ENCODE results near the gene CELA1. TPM values are rescaled to one million over a fixed set of nuclear protein-coding genes. Genes with fewer than 3 reads are reported as not detected.
A peak's percentile ranks its signal among the peaks of the same experiment; 100 is the strongest.

CELA1 gene
- total RNA-seq, 1 donor from 2014 or later: not detected

DNA sequence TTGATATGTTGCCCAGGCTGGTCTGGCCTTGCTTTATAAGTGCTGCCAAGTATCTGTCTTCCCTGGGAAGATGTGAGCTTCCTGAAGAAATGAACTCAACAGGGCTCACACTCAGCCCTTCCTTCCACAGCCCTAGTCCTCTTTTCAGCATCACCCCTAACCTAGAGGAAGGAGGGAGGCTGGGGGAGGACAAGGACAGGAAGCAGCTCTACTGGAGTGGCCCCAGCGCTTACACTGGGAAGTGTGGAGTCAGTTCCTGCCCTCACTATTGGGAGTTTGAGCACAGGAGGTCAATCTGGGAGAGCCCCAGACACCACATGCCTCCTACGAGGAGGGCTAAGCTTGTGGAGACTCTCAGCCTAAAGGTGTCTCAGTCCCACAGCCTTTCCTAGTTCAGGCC lies 27.9 kb upstream of the CELA1 start:
- Mint-ChIP-seq H3K36me3 (ENCODE audit: low read depth, unreplicated experiment) (peaks cover 14% of the 10 kb centered on the region), H3K27ac (ENCODE audit: unreplicated experiment) (peak overlapping the region; percentile 31), H3K9me3 (ENCODE audit: unreplicated experiment) (no peaks in the 10 kb centered on the region), H3K4me1 (ENCODE audit: low read depth, unreplicated experiment) (peaks cover 32% of the 10 kb centered on the region), H3K4me3 (ENCODE audit: unreplicated experiment) (no peak overlapping the region), H3K27me3 (ENCODE audit: low read depth, unreplicated experiment) (no peaks in the 10 kb centered on the region)
- Histone ChIP-seq H3K9ac (ENCODE audit: low read length) (no peak overlapping the region), H3K79me2 (ENCODE audit: insufficient read depth, low read length) (no peaks in the 10 kb centered on the region), H3K9me3 (ENCODE audit: insufficient read depth, low read depth, low read length) (no peaks in the 10 kb centered on the region), H2AFZ (ENCODE audit: low read depth, low read length) (peak overlapping the region; percentile 1), H4K20me1 (ENCODE audit: insufficient read depth, low read length) (no peaks in the 10 kb centered on the region), H3K4me1 (ENCODE audit: insufficient read depth, low read length) (peaks cover 25% of the 10 kb centered on the region), H3K27ac (ENCODE audit: low read depth, low read length) (no peak overlapping the region), H3K4me3 (ENCODE audit: insufficient read depth, low read depth, low read length) (no peak overlapping the region), H3K27me3 (ENCODE audit: insufficient read depth, low read length) (no peaks in the 10 kb centered on the region), H3K4me2 (ENCODE audit: low read length) (no peak overlapping the region), H3K36me3 (ENCODE audit: insufficient read depth, low read length) (no peaks in the 10 kb centered on the region)
- FAIRE-seq (no peak), DNase-seq (ENCODE audit: low read depth) (no peak)
- TF ChIP-seq EZH2 (IDR thresholded peaks at IDR 0.05; ENCODE audit: insufficient read depth, low read length): no peak
- TF ChIP-seq, protein P1, sequence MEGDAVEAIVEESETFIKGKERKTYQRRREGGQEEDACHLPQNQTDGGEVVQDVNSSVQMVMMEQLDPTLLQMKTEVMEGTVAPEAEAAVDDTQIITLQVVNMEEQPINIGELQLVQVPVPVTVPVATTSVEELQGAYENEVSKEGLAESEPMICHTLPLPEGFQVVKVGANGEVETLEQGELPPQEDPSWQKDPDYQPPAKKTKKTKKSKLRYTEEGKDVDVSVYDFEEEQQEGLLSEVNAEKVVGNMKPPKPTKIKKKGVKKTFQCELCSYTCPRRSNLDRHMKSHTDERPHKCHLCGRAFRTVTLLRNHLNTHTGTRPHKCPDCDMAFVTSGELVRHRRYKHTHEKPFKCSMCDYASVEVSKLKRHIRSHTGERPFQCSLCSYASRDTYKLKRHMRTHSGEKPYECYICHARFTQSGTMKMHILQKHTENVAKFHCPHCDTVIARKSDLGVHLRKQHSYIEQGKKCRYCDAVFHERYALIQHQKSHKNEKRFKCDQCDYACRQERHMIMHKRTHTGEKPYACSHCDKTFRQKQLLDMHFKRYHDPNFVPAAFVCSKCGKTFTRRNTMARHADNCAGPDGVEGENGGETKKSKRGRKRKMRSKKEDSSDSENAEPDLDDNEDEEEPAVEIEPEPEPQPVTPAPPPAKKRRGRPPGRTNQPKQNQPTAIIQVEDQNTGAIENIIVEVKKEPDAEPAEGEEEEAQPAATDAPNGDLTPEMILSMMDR (IDR thresholded peaks at IDR 0.05; ENCODE audit: insufficient read depth, low read depth, low read length): no peak

DNA sequence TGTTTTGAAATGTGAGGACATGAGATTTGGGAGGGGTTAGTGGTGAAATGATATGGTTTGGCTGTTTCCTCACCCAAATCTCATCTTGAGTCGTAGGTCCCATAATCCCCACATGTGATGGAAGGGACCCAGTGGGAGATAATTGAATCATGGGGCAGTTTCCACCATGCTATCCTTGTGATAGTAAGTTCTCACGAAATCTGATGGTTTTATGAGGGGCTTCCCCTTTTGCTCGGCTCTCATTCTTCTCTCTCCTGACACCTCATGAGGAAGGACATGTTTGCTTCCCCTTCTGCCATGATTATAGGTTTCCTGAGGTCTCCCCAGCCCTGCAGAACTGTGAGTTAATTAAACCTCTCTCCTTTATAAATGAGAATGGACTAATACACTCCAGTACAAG lies 26.7 kb upstream of the CELA1 start:
- Histone ChIP-seq H3K4me1 (ENCODE audit: insufficient read depth, low read length) (peaks cover 34% of the 10 kb centered on the region), H4K20me1 (ENCODE audit: insufficient read depth, low read length) (no peaks in the 10 kb centered on the region), H3K9me3 (ENCODE audit: insufficient read depth, low read depth, low read length) (no peaks in the 10 kb centered on the region), H3K9ac (ENCODE audit: low read length) (no peak overlapping the region), H3K79me2 (ENCODE audit: insufficient read depth, low read length) (no peaks in the 10 kb centered on the region), H2AFZ (ENCODE audit: low read depth, low read length) (no peak overlapping the region), H3K27me3 (ENCODE audit: insufficient read depth, low read length) (no peaks in the 10 kb centered on the region), H3K36me3 (ENCODE audit: insufficient read depth, low read length) (no peaks in the 10 kb centered on the region), H3K27ac (ENCODE audit: low read depth, low read length) (no peak overlapping the region), H3K4me2 (ENCODE audit: low read length) (no peak overlapping the region), H3K4me3 (ENCODE audit: insufficient read depth, low read depth, low read length) (no peak overlapping the region)
- H3K27me3 Mint-ChIP-seq (ENCODE audit: low read depth, unreplicated experiment): no peaks in the 10 kb centered on the region
- no peak overlapping the region for H3K27ac Mint-ChIP-seq (ENCODE audit: unreplicated experiment)
- DNase-seq (ENCODE audit: low read depth): no peak
- H3K9me3 Mint-ChIP-seq (ENCODE audit: unreplicated experiment): no peaks in the 10 kb centered on the region
- H3K36me3 Mint-ChIP-seq (ENCODE audit: low read depth, unreplicated experiment): peaks cover 14% of the 10 kb centered on the region
- no peak for TF ChIP-seq EZH2 (IDR thresholded peaks at IDR 0.05; ENCODE audit: insufficient read depth, low read length)
- TF ChIP-seq, protein P1 (IDR thresholded peaks at IDR 0.05; ENCODE audit: insufficient read depth, low read depth, low read length): no peak
- FAIRE-seq: no peak
- H3K4me3 Mint-ChIP-seq (ENCODE audit: unreplicated experiment): no peak overlapping the region
- H3K4me1 Mint-ChIP-seq (ENCODE audit: low read depth, unreplicated experiment): peaks cover 42% of the 10 kb centered on the region

DNA sequence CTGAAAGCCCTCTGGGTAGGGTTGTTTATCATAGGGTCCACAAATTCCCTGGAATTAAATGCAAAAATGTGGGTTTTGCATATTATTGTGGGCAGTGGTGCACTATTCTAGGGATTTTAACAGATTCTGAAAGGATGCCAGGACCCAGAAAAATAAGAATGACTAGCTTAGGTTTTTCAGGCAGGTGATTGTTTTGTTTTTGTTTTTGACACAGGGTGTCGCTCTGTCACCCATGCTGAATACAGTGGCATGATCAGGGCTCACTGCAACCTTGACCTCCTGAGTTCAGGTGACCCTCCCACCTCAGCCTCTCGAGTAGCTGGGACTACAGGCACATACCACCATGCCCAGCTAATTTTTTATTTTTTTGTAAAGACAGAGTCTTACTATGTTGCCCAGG lies 25.5 kb upstream of the CELA1 start:
- Histone ChIP-seq H3K4me1 (ENCODE audit: insufficient read depth, low read length) (peaks cover 34% of the 10 kb centered on the region), H3K9ac (ENCODE audit: low read length) (peak overlapping the region; percentile 61), H3K36me3 (ENCODE audit: insufficient read depth, low read length) (no peaks in the 10 kb centered on the region), H3K27ac (ENCODE audit: low read depth, low read length) (peak overlapping the region; percentile 83), H3K27me3 (ENCODE audit: insufficient read depth, low read length) (no peaks in the 10 kb centered on the region), H2AFZ (ENCODE audit: low read depth, low read length) (peak overlapping the region; percentile 44), H3K4me3 (ENCODE audit: insufficient read depth, low read depth, low read length) (no peak overlapping the region), H3K4me2 (ENCODE audit: low read length) (peak overlapping the region; percentile 71), H3K9me3 (ENCODE audit: insufficient read depth, low read depth, low read length) (no peaks in the 10 kb centered on the region), H4K20me1 (ENCODE audit: insufficient read depth, low read length) (no peaks in the 10 kb centered on the region), H3K79me2 (ENCODE audit: insufficient read depth, low read length) (no peaks in the 10 kb centered on the region)
- no peaks in the 10 kb centered on the region for H3K9me3 Mint-ChIP-seq (ENCODE audit: unreplicated experiment)
- H3K27me3 Mint-ChIP-seq (ENCODE audit: low read depth, unreplicated experiment): no peaks in the 10 kb centered on the region
- H3K4me1 Mint-ChIP-seq (ENCODE audit: low read depth, unreplicated experiment): peaks cover 42% of the 10 kb centered on the region
- peaks cover 8% of the 10 kb centered on the region for H3K36me3 Mint-ChIP-seq (ENCODE audit: low read depth, unreplicated experiment)
- FAIRE-seq (no peak), DNase-seq (ENCODE audit: low read depth) (no peak)
- TF ChIP-seq EZH2 (IDR thresholded peaks at IDR 0.05; ENCODE audit: insufficient read depth, low read length): no peak
- TF ChIP-seq, protein P1 (IDR thresholded peaks at IDR 0.05; ENCODE audit: insufficient read depth, low read depth, low read length): no peak
- H3K27ac Mint-ChIP-seq (ENCODE audit: unreplicated experiment): peak overlapping the region; percentile 96
- H3K4me3 Mint-ChIP-seq (ENCODE audit: unreplicated experiment): peak overlapping the region; percentile 36
